ENCODE measurements around the gene DDX24. TPM values are rescaled to one million over a fixed set of nuclear protein-coding genes. Genes with fewer than 3 reads are reported as not detected.

The DDX24 gene
- total and polyA plus RNA-seq, 2 of the 8 experiments (the other 6 are each of a cell fraction or from before 2014, with no cell fraction given): 89.0 to 201 TPM

DNA sequence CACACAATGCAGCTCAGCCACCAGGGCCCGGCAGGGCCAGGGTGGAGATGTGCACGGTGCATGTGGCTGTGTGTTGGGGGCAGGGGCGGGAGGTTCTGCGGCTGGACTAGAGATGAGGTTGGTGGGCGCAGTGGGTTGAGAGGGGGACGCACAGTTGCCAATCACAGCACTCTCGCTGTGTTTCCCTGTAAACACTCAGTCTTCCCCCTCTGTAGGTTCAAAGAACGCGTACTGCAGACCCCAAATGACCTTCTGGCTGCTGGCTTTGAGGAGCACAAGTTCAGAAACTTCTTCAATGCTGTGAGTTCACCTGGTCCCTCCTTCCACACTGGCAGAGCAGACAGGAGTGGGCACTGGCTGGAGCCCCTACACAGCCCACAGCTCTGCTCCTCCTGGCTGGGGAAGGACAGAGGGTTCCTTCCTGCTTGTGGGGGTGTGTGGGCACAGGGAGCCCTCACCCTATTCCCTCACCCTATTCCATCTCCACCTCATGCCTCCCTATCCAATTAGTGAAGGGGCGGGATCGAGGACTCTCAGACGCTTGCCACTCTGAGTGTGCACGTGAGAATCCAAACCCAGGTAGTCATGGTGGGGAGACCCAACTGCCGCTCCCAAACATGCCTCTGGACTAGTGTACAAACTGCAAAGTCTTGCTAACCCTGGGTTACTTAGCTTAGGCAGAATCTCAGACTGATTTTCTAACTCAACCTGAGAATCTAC, 37.1 kb downstream of the DDX24 start (continued):
- TF ChIP-seq RFX5 (IDR thresholded peaks at IDR 0.05; ENCODE audit: borderline replicate concordance, low read depth, low read length) (no peak), BACH1 (IDR thresholded peaks at IDR 0.05; ENCODE audit: low read length) (no peak), ASH2L (IDR thresholded peaks at IDR 0.05; ENCODE audit: low read length) (no peak), SP2 (IDR thresholded peaks at IDR 0.05; ENCODE audit: low read length) (no peak)
- TF ChIP-seq, protein P1, sequence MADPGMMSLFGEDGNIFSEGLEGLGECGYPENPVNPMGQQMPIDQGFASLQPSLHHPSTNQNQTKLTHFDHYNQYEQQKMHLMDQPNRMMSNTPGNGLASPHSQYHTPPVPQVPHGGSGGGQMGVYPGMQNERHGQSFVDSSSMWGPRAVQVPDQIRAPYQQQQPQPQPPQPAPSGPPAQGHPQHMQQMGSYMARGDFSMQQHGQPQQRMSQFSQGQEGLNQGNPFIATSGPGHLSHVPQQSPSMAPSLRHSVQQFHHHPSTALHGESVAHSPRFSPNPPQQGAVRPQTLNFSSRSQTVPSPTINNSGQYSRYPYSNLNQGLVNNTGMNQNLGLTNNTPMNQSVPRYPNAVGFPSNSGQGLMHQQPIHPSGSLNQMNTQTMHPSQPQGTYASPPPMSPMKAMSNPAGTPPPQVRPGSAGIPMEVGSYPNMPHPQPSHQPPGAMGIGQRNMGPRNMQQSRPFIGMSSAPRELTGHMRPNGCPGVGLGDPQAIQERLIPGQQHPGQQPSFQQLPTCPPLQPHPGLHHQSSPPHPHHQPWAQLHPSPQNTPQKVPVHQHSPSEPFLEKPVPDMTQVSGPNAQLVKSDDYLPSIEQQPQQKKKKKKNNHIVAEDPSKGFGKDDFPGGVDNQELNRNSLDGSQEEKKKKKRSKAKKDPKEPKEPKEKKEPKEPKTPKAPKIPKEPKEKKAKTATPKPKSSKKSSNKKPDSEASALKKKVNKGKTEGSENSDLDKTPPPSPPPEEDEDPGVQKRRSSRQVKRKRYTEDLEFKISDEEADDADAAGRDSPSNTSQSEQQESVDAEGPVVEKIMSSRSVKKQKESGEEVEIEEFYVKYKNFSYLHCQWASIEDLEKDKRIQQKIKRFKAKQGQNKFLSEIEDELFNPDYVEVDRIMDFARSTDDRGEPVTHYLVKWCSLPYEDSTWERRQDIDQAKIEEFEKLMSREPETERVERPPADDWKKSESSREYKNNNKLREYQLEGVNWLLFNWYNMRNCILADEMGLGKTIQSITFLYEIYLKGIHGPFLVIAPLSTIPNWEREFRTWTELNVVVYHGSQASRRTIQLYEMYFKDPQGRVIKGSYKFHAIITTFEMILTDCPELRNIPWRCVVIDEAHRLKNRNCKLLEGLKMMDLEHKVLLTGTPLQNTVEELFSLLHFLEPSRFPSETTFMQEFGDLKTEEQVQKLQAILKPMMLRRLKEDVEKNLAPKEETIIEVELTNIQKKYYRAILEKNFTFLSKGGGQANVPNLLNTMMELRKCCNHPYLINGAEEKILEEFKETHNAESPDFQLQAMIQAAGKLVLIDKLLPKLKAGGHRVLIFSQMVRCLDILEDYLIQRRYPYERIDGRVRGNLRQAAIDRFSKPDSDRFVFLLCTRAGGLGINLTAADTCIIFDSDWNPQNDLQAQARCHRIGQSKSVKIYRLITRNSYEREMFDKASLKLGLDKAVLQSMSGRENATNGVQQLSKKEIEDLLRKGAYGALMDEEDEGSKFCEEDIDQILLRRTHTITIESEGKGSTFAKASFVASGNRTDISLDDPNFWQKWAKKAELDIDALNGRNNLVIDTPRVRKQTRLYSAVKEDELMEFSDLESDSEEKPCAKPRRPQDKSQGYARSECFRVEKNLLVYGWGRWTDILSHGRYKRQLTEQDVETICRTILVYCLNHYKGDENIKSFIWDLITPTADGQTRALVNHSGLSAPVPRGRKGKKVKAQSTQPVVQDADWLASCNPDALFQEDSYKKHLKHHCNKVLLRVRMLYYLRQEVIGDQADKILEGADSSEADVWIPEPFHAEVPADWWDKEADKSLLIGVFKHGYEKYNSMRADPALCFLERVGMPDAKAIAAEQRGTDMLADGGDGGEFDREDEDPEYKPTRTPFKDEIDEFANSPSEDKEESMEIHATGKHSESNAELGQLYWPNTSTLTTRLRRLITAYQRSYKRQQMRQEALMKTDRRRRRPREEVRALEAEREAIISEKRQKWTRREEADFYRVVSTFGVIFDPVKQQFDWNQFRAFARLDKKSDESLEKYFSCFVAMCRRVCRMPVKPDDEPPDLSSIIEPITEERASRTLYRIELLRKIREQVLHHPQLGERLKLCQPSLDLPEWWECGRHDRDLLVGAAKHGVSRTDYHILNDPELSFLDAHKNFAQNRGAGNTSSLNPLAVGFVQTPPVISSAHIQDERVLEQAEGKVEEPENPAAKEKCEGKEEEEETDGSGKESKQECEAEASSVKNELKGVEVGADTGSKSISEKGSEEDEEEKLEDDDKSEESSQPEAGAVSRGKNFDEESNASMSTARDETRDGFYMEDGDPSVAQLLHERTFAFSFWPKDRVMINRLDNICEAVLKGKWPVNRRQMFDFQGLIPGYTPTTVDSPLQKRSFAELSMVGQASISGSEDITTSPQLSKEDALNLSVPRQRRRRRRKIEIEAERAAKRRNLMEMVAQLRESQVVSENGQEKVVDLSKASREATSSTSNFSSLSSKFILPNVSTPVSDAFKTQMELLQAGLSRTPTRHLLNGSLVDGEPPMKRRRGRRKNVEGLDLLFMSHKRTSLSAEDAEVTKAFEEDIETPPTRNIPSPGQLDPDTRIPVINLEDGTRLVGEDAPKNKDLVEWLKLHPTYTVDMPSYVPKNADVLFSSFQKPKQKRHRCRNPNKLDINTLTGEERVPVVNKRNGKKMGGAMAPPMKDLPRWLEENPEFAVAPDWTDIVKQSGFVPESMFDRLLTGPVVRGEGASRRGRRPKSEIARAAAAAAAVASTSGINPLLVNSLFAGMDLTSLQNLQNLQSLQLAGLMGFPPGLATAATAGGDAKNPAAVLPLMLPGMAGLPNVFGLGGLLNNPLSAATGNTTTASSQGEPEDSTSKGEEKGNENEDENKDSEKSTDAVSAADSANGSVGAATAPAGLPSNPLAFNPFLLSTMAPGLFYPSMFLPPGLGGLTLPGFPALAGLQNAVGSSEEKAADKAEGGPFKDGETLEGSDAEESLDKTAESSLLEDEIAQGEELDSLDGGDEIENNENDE (IDR thresholded peaks at IDR 0.05; ENCODE audit: insufficient replicate concordance, low read length): no peak
